ENCODE results near the gene NFIL3. TPM values are rescaled to one million over a fixed set of nuclear protein-coding genes. Genes with fewer than 3 reads are reported as not detected.

The NFIL3 gene
- total RNA-seq, 1 donor from 2014 or later = 15.1 TPM

DNA sequence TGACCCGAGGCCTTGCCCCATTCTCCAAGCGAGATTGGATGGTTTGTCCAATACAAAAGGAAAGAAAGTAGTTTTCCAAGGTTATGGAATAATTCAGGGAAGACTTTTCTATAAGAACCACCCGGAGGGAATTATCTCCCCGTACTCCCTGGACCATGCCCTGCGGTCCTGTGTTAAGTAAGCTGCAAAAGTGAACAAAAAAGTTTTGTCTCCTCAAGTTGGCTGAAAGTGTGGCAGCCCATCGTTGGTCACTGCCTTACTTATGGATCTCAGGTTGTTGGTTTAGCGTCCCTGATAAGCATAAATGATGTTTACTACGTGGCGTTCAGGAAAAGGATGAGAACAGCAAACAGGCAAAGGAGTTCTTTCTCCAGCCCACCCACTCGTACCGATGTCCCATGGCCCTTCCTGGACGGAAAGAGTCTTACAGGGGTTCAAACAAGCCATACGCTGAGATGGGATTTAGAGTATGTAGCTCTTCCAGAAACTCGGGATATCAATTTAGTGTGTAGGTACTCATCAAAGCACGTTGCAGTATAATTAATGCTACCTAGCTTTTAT is 61.5 kb downstream of the NFIL3 start:
- H3K4me3 ChIP-seq (ENCODE audit: low read length in 3 of 3) = peak overlapping the region; percentile 68 to 94 (median 94)
- peaks cover 17 to 23% (median 17%) of the 10 kb centered on the region in 3 donors for H3K4me1 ChIP-seq (ENCODE audit: control insufficient read depth in 3 of 3, insufficient read depth in 3 of 3, low read length in 3 of 3)
- peaks cover 0 to 7% (median 0%) of the 10 kb centered on the region in 3 donors for H3K36me3 ChIP-seq (ENCODE audit: control insufficient read depth in 3 of 3, insufficient read depth in 3 of 3, low read length in 3 of 3)
- H3K27ac ChIP-seq (ENCODE audit: low read depth, low read length) = peak overlapping the region; percentile 9
- H3K27me3 ChIP-seq (ENCODE audit: control insufficient read depth in 3 of 3, insufficient read depth in 3 of 3, low read length in 3 of 3) = no peaks in the 10 kb centered on the region
- peak overlapping the region; percentile 6 to 96 (median 50) for H3K9ac ChIP-seq (ENCODE audit: low read depth in 1 of 3, low read length in 3 of 3)
- H3K9me3 ChIP-seq (ENCODE audit: control insufficient read depth in 3 of 3, low read length in 3 of 3) = no peaks in the 10 kb centered on the region

DNA sequence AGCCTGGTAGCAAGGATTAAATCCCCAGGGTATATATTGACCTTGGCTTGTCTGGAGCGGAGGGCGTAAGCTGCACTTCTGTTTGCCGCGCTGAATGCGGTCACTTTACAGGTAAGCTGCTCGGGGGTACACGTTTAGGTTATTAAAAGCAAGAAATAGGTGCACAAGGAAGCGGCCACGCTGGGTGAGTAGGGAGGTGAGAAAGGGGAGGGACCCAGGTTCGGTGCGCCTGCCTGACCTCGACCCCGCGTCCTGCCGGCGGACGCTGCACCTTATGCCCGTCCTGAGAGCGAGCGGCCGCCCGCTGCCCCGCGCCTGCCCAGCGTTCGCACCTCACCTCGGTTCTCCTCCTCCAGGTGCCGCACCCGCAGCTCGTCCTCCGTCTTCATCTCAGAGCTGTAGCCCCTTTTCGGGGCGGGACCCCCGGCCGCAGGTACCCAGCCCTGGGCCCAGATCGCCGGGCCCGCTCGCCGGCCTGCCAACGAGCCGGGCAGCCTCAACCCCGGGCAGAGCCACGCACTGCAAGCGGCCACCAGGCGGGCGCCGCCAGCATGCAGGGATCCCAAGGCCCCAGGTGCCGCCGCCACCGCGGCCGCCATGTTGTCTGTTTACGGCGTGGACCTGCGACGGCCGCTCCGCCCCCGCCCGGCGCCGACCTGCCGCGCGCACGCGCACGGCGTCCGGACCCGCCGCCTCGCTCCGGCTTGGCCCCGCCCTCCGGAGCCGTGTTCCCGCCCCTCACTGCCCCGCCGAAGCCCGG is 62.2 kb downstream of the NFIL3 start, which contains the start of gene AUH:
AUH (minus strand) TSS at position 628 of the 760 bp plus-strand sequence; CDS start at position 599, 29 bp downstream.
- Histone ChIP-seq H3K9me3 (ENCODE audit: control insufficient read depth in 3 of 3, low read length in 3 of 3) (no peaks in the 10 kb centered on the region), H3K27me3 (ENCODE audit: control insufficient read depth in 3 of 3, insufficient read depth in 3 of 3, low read length in 3 of 3) (no peaks in the 10 kb centered on the region), H3K27ac (ENCODE audit: low read depth, low read length) (peak within 1 kb of the TSS; percentile 81), H3K4me1 (ENCODE audit: control insufficient read depth in 3 of 3, insufficient read depth in 3 of 3, low read length in 3 of 3) (peaks cover 17 to 23% (median 17%) of the 10 kb centered on the region in 3 donors), H3K9ac (ENCODE audit: low read depth in 1 of 3, low read length in 3 of 3) (peak within 1 kb of the TSS; percentile 92 to 96 (median 93)), H3K4me3 (ENCODE audit: low read length in 3 of 3) (peak within 1 kb of the TSS; percentile 93 to 94 (median 94)), H3K36me3 (ENCODE audit: control insufficient read depth in 3 of 3, insufficient read depth in 3 of 3, low read length in 3 of 3) (peaks cover 0 to 14% (median 0%) of the 10 kb centered on the region in 3 donors)

- Histone ChIP-seq H3K27ac (ENCODE audit: low read depth, low read length) (peak overlapping the region; percentile 81), H3K36me3 (ENCODE audit: control insufficient read depth in 3 of 3, insufficient read depth in 3 of 3, low read length in 3 of 3) (peaks cover 0 to 18% (median 0%) of the 10 kb centered on the region in 3 donors), H3K4me3 (ENCODE audit: low read length in 3 of 3) (peak overlapping the region; percentile 93 to 94 (median 94)), H3K9me3 (ENCODE audit: control insufficient read depth in 3 of 3, low read length in 3 of 3) (no peaks in the 10 kb centered on the region), H3K9ac (ENCODE audit: low read depth in 1 of 3, low read length in 3 of 3) (peak overlapping the region; percentile 92 to 96 (median 93)), H3K27me3 (ENCODE audit: control insufficient read depth in 3 of 3, insufficient read depth in 3 of 3, low read length in 3 of 3) (no peaks in the 10 kb centered on the region), H3K4me1 (ENCODE audit: control insufficient read depth in 3 of 3, insufficient read depth in 3 of 3, low read length in 3 of 3) (peaks cover 17 to 23% (median 17%) of the 10 kb centered on the region in 3 donors)
Observed at GRCh38 chr9:91360551-91361290, 62.9 kb downstream of the NFIL3 start.

DNA sequence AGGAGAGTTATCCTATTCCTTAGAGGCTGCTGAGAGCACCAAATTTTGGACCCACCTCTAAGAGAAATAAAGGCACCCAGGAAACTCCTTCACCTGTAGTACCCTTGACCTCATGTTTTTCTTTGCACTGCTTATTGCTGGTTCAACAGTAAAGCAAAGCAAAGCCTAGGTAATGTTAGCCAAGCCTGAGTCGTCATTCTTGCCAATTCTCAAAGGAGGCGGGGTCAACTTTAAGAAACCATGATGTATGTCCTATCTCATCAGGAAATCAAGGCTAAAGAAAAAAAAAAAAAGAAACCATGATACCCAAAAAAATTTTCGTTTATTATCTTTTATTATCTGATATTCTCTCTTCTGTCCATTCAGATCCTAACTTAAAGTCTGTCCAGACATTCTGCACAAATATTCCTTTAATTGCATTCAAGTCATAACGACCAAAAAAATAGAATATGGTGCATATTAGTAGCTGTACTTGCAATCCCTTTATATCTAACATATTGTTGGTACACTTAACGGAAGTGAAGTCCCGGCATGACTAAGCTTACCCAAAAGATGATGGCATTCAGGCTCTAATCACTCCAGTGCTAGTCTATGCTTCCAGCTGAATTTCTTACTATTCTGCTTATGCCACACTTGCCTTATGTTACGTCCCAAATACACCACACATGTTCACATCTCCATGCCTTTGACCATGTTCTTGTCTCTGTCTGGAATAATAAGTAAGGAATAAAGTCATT is 63.7 kb downstream of the NFIL3 start:
- peak overlapping the region; percentile 93 to 94 (median 94) for H3K4me3 ChIP-seq (ENCODE audit: low read length in 3 of 3)
- H3K9me3 ChIP-seq (ENCODE audit: control insufficient read depth in 3 of 3, low read length in 3 of 3) = no peaks in the 10 kb centered on the region
- H3K4me1 ChIP-seq (ENCODE audit: control insufficient read depth in 3 of 3, insufficient read depth in 3 of 3, low read length in 3 of 3) = peaks cover 17 to 23% (median 17%) of the 10 kb centered on the region in 3 donors
- no peak overlapping the region for H3K27ac ChIP-seq (ENCODE audit: low read depth, low read length)
- no peaks in the 10 kb centered on the region for H3K27me3 ChIP-seq (ENCODE audit: control insufficient read depth in 3 of 3, insufficient read depth in 3 of 3, low read length in 3 of 3)
- peaks cover 0 to 22% (median 6%) of the 10 kb centered on the region in 3 donors for H3K36me3 ChIP-seq (ENCODE audit: control insufficient read depth in 3 of 3, insufficient read depth in 3 of 3, low read length in 3 of 3)
- H3K9ac ChIP-seq (ENCODE audit: low read depth in 1 of 3, low read length in 3 of 3) = peak overlapping the region in 2 of 3 donors; percentile 93 to 96

DNA sequence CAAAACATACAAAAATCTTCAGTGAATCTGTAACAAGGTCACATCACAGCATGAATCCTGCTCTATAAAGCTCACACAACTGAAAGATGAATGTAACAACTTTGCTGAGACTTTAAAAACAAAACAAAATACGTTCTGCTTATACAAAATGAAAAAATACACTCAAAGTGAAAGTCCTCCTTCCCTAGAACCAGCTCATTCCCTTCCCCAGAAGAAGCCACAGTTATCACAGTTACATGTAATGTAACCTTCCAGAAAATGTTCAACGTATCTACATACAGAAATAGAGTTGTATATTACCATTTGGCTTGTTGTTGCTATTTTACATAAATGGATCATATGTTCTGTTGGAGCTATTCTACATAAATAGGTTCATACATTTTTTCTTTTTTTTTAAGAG is 64.5 kb downstream of the NFIL3 start:
- H3K27me3 ChIP-seq (ENCODE audit: control insufficient read depth in 3 of 3, insufficient read depth in 3 of 3, low read length in 3 of 3) = no peaks in the 10 kb centered on the region
- no peak overlapping the region for H3K4me3 ChIP-seq (ENCODE audit: low read length in 3 of 3)

More for the DNA sequence above, 64.5 kb downstream of the NFIL3 start:
- Histone ChIP-seq H3K9me3 (ENCODE audit: control insufficient read depth in 3 of 3, low read length in 3 of 3) (no peaks in the 10 kb centered on the region), H3K9ac (ENCODE audit: low read depth in 1 of 3, low read length in 3 of 3) (no peak overlapping the region), H3K4me1 (ENCODE audit: control insufficient read depth in 3 of 3, insufficient read depth in 3 of 3, low read length in 3 of 3) (peaks cover 17 to 23% (median 17%) of the 10 kb centered on the region in 3 donors), H3K36me3 (ENCODE audit: control insufficient read depth in 3 of 3, insufficient read depth in 3 of 3, low read length in 3 of 3) (peaks cover 0 to 22% (median 6%) of the 10 kb centered on the region in 3 donors), H3K27ac (ENCODE audit: low read depth, low read length) (no peak overlapping the region)

Other genes starting within 250 kb of the NFIL3 start
- 21.9 TPM for gene AUH, start 61.9 kb downstream of the NFIL3 start, total RNA-seq